Measurements from ENCODE around the gene MAP2K4.

The MAP2K4 gene

DNA sequence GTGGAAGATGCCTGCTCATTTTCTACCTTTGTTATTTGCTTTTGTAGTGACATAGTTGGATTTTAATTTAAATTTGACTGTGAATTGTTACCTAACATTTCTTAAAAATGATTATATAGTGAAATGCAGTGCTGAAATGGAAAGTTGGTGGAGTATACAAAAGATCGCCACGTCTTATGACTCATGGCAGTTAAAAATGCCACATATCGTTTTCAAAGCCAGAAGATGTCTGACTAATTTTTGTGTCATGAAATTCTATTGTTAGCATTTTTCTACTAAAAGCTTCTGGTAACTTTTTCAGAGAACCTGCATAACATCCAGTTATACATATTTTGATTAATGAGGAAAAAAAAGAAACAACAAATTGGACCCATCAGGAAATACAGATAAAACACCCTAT lies 20.6 kb downstream of the MAP2K4 start:
- DNase-seq = no peak

DNA sequence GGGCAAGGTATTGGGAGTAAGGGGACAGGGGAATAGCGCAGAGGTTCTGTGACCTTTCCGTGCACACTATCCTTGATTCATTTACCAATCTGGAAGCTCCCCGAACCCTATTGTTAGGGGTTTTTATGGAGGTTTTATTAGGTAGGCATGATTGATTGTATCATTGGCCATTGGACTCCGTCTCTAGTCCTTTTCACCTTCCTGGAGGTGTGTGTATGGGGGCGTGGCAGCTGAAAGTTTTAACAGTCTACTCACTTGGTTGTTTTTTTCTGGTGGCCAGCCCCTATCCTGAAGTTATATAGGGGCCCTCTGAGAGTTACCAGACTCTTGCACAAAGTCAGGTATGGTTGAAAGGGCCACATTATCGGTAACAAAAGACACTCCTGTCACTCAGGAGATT lies 23.0 kb downstream of the MAP2K4 start:
- DNase-seq = no peak

DNA sequence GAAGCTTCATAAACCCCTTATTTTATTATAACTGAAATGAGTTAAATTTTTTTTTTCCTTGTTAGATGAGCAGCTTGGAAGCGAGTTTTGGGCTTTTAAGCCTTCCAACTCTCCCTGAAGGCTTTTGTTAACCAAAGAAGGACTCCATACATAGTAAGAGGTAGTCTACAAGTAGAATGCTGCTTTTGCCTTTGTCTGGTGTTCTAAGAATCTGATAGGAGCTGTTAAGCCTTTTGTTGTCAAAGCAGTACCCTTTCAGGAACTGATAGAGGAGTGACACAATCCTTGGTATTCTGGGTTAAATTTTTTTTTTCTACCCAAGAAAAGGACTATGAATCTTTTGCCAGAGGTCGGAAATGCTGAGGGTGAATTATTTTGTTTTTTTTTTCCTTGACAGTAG lies 26.1 kb downstream of the MAP2K4 start:
- DNase-seq = no peak

DNA sequence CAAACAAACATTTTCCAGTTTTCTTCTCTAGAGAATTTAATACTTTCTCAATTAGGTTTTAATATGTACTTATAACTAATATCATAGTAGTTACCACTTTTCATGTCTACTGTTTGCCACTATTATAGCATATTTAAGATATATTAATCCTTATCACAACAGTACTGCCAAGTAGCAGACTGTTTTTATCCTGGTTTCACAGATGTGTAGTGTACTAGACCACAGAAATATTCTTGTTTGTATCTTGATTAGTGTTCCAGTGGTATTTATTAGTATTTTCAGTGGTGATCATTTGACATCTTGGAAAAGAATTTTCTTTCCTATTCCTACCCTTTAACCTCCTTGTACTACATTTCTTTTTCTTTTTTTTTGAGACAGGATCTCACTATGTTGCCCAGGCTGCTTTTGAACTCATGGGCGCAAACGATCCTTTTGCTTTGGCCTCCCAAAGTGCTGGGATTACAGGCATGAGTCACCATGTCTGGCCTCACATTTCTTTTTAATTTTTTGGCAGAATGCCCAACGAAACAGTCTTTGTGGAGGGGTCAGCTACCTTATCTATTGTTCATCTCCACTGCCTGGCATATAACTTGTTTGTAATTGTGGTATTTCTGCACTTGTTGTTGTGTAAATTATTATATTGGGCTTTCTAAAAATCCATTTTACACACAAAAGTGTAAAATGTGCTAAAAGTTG lies 27.2 kb downstream of the MAP2K4 start:
- no peak for DNase-seq

DNA sequence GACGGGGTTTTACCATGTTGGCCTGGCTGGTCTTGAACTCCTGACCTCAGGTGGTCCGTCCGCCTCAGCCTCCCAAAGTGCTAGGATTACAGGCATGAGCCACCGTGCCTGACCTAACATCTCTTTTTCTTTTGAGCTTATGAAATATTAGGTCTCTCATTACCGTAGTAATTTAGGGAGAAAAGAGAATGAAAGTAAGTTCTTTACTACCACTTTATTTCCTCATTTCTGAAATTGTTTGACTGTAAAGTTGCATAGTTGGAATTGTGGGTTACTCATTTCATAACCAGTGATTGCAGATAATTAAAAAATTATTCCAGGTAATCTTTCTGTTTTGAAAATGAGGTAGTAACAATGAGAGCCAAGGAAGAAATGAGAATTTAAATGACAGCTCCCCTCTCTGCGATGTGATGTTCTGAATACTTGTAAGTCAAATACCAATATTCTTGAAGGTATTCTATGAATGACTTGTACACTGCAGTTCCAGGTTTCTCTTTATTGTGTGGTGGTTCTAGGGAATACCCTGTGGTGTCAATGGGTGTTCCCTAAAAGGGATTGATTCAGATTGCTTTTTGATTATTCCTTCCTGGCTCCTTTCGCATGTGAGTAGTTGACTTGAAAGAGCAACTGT lies 28.3 kb downstream of the MAP2K4 start:
- DNase-seq = no peak

DNA sequence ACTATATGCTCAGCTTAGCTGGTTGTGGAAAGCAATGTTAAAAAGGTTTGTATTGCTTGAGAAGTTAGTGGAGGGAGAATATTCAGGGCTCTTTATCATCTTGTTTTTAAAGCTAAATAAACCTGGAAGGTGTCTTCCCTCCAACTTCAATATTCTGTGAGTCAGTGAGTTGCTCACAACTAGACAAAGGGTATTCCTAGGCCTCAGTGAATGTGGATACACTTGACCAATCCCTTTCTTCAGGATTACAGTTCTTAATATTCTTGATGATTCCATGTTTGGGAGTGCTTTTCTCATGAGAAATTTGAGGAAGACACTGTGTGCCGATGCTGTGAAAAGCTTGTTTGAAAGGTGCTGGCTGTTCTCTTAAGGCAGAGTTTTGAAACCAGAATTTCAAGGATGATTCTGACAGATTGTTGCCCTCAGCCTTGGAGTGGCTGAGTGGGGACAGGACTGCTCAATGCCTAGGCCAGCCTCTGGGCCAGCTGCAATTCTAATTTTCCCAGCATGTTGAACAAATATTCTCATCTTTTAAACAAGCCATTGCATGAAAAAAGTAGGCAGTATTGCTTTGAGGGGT lies 30.1 kb downstream of the MAP2K4 start:
- no peak for DNase-seq

DNA sequence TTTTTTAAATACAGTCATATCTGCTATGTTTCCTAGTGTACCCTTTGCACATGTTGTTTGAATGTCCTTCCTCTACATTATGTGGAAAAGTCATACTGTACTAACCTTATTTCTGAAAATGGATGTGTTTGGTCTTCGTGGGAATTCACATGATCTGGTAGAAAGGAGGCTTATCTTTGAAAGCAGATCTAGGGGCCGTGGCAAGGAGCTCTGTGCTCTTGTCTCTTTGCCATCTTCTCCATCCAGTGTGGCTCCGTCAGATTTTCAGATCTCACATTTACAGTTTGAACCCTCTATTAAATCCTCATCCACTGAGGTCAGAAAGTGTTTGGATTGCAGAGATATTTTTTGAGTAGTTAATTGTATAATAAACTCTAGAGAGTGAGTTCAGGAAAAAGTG lies 32.9 kb downstream of the MAP2K4 start:
- DNase-seq = no peak

DNA sequence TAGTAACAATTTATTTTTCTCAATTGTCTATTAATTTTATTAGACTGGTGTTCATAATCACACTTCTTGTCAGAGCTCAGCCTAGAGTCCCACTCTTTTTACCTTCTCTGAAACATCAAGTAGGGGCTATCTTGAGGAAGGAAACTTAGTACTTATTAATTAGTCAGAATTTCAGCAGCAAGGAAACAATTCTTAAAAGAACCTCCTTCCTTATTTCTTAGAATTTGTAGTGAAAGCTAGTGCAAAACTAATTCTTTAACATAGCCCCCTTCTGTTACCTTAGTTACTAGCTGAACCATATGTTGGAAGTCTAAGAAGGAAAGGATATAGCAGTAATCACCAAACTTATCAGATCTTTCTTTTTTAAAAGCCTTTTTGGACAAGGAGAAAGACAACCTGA lies 35.2 kb downstream of the MAP2K4 start:
- DNase-seq = no peak

DNA sequence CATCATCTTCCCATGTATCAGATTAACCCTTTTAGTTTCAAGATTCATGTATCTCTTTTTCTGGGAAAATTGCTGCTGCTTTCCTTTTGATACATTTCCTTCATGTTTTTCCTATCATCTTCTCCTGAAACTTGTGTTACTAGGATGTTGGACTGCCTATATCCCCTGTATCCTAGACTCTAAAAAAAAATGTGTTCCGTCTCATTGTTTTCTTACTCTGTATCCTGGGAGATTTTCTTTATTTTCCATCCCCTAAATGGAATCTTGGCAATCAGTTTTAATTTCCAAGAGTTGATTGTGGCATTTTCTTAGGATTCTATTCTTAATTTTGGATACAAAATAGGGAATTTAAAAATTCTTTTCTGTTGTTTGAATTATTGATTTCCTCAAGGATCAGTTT lies 36.8 kb downstream of the MAP2K4 start:
- DNase-seq = no peak

DNA sequence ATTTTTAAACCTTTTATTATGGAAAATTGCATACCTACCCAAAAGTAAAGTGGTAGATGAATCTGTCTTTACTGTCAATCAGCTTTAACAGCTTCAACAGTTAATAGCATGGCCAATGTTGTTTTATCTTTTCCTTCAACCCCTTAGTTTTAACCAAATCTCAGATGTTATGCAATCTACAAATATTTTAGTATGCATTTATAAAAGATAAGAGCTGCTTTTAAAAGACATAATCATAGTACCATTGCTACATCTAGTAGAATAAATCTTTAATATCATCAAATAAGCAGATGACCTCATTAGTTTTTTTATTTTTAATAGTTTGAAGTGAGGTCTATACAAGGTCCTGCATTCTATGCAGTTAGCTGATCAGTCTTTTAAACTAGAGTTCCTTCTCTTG lies 37.9 kb downstream of the MAP2K4 start:
- no peak for DNase-seq

DNA sequence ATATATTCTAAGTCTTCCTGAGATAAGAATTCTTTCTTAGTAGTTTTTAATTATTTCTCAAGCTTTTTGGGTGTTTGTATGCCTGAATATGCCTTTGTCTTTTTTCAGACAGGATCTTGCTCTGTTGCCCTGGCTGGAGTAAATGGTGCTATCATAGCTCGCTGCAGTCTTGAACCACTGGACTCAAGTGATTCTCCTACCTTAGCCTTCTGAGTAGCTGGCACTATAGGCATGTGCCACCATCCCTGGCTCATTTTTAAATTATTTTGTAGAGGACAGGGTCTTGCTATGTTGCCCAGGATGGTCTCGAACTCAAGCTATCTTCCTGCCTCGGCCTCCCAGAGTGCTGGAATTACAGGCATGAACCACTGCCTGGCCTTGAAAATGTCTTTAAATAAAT lies 41.6 kb downstream of the MAP2K4 start:
- no peak for DNase-seq

DNA sequence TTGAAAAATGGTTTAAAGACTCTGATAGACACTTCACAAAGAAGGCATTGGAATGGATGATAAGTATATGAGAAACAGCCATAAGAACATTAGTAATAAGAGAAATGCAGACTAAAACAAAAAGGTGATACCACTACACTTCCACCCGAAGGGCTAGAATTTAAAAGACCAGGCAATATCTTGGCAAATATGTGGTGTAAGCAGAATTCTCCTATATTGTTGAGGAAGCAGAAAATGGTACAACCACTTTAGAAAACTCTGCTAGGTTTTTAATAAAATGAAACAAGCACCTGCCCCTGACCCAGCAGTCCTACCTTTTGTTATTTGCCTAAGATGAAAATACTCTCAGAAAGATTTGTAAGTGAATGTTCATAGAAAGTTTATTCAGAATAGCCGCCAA lies 43.7 kb downstream of the MAP2K4 start:
- DNase-seq = no peak

DNA sequence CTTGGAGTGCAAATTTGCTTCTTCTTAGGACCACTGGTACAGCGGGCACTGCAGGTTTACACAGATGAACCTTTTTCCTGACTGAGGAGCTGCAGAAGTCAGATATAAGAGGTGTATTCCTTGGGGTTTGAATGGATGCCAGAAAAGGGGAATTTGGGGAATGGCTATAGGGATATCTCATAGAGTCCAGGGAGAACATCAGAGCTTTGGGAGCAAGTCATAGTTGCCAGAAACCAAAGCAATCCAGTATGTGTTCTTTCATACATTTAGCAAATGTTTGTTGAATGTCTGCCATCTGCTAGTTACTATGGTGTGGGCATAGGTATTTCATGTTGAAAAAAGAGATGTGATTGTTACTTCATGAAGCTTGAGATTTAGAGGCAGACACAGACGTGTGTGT lies 46.8 kb downstream of the MAP2K4 start:
- DNase-seq = no peak

DNA sequence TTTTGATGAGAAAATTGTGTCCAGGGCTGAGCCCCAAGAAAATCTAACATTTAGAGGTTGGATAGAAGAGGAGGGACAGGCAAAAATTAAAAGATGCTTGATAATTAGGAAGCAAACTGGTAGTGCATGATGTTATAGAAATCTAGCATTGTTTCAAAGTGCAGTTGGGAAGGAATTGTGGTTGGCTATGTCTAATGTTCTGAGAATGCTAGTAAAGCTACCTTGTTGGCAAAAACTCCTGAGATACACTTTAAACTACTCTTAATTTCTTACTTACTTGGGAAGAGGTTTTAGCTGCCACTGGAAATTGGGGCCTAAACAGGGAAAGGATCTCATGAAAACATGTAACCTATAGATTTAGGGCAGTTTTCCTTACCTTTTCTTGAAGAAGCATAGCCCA lies 48.3 kb downstream of the MAP2K4 start:
- DNase-seq = no peak

DNA sequence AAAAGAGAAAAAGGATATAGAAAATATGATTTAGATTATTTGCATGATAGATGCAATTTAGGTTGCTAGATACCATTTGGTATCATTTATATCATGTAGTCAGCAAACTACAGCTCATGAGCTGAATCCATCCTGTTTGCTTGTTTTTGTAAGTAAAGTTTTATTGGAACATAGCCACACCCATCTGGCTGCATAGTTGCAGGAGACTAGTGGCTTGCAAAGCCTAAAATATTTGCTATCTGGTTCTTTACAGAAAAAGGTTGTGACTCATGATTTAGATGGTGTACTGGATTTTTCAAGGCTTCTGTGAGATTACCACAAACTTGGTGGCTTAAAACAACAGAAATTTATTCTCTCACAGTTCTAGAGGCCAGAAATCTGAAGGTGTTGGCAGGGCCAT lies 49.9 kb downstream of the MAP2K4 start:
- DNase-seq = no peak

DNA sequence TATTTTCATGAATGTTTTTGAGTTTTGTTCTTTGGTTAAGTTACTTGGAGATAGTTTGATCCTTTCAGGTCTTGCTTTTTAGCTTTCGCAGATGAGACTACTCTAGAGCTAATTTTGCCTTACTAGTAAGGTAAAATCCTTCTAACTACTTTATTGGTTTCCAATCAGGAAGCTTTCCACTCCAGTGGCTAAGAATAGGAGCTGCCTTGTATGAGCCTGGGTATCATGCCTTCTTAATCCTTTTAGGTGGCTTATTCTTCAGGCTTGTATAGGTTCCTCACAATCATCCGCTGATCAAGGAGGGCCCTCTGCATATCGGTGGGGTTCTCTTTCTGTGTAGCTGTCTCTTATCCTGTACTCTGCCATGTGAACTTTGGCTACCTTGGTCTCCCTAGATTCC lies 53.7 kb downstream of the MAP2K4 start:
- DNase-seq = no peak

DNA sequence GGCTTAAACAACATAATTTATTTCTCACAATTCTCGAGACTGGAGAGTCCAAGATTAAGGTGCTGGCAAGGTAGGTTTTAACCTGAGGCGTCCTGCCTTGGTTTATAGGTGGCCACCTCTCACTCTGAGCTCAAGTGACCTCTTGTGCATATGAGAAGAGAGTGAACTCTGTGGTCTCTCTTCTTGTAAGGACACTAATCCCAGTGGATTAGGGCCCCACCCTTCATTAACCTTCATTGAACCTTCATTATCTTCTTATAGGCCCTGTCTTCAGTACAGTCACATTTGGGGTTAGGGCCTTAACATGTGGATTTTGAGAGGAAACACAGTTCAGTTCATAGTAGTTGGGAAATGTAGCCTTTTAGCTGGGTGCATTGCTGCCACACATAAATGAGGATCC lies 57.1 kb downstream of the MAP2K4 start:
- DNase-seq = no peak

DNA sequence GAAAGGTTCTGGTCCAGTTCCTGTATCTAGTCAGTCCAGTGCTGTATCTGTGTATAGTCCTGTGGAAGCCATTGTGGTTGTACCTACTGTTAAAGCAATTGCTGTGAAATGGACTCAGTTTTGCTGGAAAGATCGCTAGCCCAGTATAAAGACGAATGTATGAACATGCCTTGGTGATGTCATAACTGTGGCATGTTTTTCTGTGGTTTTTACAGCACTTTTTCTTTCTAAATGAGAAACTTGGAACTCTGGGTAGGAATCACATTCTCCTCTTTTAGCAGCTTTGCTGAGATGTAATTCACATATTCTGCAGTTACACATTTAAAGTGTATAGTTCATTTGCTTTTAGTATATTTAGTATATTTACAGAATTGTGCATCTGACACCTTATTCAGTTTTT lies 58.1 kb downstream of the MAP2K4 start:
- DNase-seq = no peak

DNA sequence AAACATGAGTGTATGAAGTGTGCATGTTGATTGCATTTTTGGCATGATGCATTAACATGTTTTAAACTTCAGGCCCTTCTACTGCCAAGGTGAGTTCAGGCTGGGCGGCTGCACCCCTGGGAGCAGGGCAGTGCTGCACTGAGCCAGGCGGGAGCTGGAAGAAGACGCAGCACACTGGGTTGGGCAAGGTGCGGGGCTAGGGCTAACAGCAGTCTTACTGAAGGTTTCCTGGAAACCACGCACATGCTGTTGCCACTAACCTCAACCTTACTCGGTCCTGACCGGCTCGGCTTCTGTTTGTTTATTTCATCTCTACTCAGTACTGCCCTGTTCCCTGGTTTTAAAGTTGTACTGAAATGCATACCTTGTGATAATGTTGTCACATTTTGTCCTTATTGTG lies 61.0 kb downstream of the MAP2K4 start:
- no peak for DNase-seq

DNA sequence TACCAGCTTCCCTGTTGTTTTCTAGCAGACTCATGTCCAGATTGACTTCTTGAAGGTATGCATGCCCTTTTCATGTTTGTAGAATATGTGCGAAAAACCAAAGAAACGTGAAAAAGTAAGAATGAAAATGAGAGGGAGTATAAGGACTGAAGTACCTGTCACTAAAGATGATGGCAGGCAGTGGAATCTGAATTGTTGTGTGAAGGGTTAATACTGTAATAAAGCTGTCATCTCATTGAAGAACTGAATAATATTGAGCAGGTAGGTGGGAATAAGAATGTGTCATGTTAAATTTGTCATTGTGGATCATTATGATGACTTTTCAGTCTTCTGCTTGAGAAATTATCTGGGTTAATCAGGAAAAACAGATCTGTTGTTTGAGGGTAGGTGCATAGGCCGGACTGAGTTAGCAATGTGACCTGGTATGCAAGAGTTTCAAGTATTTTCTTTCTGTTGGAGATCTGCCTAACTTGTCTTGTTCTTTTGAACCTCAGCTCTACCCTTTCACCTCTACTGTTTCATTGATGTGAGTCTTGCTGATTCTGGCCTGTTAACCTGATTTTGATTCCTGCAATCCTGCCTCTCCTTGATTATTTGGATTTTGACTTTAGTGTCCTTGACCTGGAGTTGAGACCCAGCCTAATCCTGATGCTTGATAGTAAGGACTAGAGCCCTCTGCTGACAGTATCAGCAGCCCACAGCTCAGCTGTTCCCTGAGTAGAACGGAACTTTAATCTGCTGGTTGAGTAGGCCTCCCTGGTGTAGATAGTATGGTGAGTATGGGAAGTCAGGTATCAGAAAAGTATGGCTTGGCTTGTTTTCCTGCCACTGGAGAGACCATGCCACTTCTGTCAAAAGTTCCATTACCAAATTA lies 64.6 kb downstream of the MAP2K4 start:
- DNase-seq = no peak

DNA sequence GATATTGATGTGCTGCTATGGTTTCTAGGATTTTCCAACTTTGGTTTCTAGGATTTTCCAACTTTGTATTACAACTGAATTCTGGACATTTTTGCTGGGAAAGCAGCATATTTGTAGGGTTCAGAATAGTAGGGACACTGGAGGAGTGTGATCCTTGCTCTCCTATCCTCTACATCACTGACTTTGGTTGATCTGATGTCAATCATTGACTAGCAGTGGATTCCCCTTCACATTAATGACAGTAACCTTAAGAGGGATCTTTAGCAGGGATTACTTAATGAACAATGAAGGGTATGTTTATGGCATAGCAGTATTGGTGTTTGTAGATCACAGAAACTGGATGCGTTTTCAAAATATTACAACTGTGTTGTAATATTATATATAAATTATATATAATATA lies 67.4 kb downstream of the MAP2K4 start:
- no peak for DNase-seq

DNA sequence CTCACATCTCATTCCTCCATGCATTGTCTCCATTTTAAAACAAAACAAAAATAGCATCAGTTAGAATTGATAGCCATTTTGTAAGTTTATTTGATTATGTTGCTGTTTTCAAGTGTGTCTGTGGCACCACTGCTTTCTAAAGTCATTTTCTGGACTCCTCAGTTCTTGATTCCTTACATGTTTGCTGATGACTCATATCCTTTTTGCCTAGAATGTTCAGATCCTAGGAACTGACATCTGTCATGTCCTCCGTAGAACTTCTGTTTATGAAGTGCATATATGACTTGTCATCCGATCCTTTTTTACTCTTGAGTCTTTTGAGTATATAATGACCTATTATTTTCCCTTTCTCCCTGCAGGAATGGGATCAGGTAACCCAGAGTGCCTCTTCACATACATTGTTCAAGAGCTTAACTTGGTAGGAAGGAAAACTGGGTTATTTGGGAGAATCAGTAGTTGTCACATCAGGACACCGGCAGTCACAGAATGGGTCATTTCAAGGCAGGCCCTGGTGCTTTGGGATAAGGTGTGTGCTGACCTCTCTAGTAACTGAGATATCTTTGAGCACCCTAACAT lies 69.2 kb downstream of the MAP2K4 start:
- no peak for DNase-seq

DNA sequence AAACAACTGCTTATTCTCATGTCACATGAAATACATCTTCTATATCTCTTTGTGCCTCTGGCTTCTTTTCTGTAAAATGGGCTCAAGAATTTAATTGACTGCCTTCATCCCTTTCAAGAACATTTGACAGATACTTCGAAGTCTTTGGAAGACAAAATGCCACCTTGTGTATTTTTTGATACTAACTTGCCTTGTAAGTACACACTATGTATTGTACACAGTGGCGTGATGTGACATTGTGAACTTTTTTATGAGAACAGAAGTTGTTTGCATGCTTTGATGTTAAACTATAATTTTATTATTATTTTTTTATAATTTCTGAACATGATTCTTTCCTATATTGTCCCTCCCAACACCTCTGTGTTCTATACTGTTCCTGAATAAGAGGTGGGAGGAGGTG lies 73.7 kb downstream of the MAP2K4 start:
- DNase-seq = no peak

Measured in CD4-positive, alpha-beta T cell treated with Interleukin-1 beta for 1 hour (primary cell).